OCI-LY3 (cell line): ENCODE measurements around the gene ABCB9.

Source experiments
- EZH2phosphoT487 ChIP-seq: fragments of 200-600 bp; shearing (Covaris generic); IDR thresholded peaks from 2 replicates; pipeline ENCODE4 v1.6.1; 2018; ENCODE audit warnings: antibody characterized with exemption, mixed run types, low read depth
- TF ChIP-seq, protein P1 (sequence below): fragments of 200-600, 300-600 bp; sonication (generic); IDR thresholded peaks from 2 replicates; pipeline ENCODE4 v1.5.1; 2014; ENCODE audit warnings: antibody characterized with exemption, low read length, low read depth

DNA sequence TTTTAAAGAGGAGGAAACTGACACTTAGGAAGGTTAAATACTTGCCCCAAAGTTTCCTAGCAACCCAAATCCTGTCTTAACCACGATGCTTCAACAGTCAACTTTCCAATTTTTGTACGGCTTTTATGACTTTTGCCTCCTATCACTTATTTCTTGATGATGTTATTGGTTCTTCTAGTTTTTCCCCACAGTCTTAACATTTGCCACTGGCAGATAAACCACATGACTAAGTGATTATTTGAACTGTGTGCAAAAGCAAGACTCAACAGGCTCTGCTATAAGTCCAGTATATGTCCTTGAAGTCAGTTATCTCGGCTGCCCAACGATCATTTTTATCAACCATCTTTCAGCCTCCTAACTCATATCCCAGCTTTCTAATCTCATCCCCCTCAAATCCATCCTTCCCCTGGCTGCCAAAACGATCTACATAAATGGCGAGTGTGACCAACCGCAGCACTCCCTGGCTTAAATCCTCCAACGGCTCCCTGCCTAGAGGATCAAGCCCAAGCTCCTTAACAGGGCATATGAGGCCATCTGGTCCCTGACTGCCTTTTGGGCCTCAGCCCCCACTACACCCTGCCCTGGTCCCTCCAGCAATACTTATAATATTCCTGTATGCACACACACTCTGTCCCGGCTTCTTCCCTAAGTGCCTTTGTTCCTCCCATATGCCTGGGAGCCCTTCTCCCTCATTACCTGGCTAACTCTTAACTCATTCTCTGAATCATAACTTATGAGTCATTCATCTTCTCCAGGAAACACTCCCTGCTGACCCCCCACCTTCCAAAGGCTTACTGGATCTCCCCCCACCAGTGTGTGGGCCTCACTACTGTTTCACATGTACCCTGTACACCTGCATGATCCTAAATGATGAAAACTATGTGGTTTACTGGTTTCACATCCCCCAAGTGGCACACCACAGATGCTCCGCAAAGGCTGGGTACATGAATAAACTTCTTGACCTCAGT is 79.1 kb downstream of the ABCB9 start:
- TF ChIP-seq, protein P1, sequence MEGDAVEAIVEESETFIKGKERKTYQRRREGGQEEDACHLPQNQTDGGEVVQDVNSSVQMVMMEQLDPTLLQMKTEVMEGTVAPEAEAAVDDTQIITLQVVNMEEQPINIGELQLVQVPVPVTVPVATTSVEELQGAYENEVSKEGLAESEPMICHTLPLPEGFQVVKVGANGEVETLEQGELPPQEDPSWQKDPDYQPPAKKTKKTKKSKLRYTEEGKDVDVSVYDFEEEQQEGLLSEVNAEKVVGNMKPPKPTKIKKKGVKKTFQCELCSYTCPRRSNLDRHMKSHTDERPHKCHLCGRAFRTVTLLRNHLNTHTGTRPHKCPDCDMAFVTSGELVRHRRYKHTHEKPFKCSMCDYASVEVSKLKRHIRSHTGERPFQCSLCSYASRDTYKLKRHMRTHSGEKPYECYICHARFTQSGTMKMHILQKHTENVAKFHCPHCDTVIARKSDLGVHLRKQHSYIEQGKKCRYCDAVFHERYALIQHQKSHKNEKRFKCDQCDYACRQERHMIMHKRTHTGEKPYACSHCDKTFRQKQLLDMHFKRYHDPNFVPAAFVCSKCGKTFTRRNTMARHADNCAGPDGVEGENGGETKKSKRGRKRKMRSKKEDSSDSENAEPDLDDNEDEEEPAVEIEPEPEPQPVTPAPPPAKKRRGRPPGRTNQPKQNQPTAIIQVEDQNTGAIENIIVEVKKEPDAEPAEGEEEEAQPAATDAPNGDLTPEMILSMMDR, result no peak
- TF ChIP-seq EZH2phosphoT487, result no peak
